Ovary (tissue), 9 donors: Measurements from ENCODE around the gene VKORC1. TPM values are rescaled to one million over a fixed set of nuclear protein-coding genes. Genes with fewer than 3 reads are reported as not detected.
A peak's percentile ranks its signal among the peaks of the same experiment; 100 is the strongest.

Experiments
- DNase-seq, 5 donors: peaks; one replicate each; pipeline ENCODE4 v3.0.0-alpha.2; 2019 to 2020
- H3K27ac ChIP-seq, 2 donors: fragments of 200-600 bp; one replicate each; pipeline versions ENCODE4 v1.5.1 to v1.8.0; 2019 to 2022
- H3K27me3 ChIP-seq: fragments of 200-600 bp; one replicate; pipeline ENCODE4 v1.8.0; 2022
- H3K36me3 ChIP-seq: fragments of 200-600 bp; sonication (generic); one replicate; pipeline ENCODE4 v1.5.1; 2019
- H3K4me1 ChIP-seq: one replicate; pipeline ENCODE4 v1.8.1; 2013; ENCODE audit warnings: mild to moderate bottlenecking, moderate library complexity; ENCODE audit not compliant: insufficient read depth
- H3K4me3 ChIP-seq: fragments of 200-600 bp; sonication (generic); one replicate; pipeline ENCODE4 v1.5.1; 2017
- H3K9me3 ChIP-seq, 2 donors: fragments of 200-600 bp in 1 of 2; sonication (generic) in 1 of 2; one replicate each; pipeline versions ENCODE4 v1.5.1 to v1.8.1; 2013 to 2019; ENCODE audit warnings: mild to moderate bottlenecking in 1 of 2, moderate library complexity in 1 of 2
- CTCF ChIP-seq, 3 donors: fragments of 450-650 bp in 2 of 3; fragments of 200-600 bp in 1 of 3; IDR thresholded peaks; one replicate each; pipeline versions ENCODE4 v1.5.1 to v1.8.0; 2016 to 2022; ENCODE audit warnings: antibody characterized with exemption in 3 of 3, mild to moderate bottlenecking in 1 of 3
- EP300 ChIP-seq: sonication (generic); formaldehyde crosslinking; IDR thresholded peaks from one replicate; pipeline ENCODE4 v1.6.1; 2017; ENCODE audit warnings: antibody characterized with exemption
- POLR2A ChIP-seq: fragments of 450-650 bp; IDR thresholded peaks from one replicate; pipeline ENCODE4 v1.6.1; 2017; ENCODE audit warnings: antibody characterized with exemption, mild to moderate bottlenecking, moderate library complexity
- WGBS, 3 donors: extraction: QIAGEN DNeasy Blood & Tissue Kit in 1 of 3; methylation state at CpG; one replicate each; pipeline versions ENCODE4 v1.1.5 to v1.1.7; 2013 to 2017; 5-methylcytosine and 5-hydroxymethylcytosine counted together
- intact Hi-C, 4 donors: fragments of 100-400 bp; cut with DNase I; formaldehyde crosslinking; loops; one replicate each; pipeline versions ENCODE4 v1.11.0 to v1.15.1; 2022 to 2023
- polyA plus RNA-seq, 2 donors: library from polyadenylated mRNA; stranded (reverse); fragments of 200-250 nt in 1 of 2; fragments of 350-450 nt in 1 of 2; fragmentation: Illumina TruSeq in 1 of 2; extraction: RNeasy Lipid Tissue Mini Kit (QIAGEN cat#74804) in 1 of 2; gene quantifications; one replicate each; pipeline ENCODE4 v1.2.3, GENCODE V29; 2013 to 2014
- total RNA-seq, 7 donors: library from RNA; depleted of rRNA in 2 of 7; stranded (reverse); fragments of >200 nt in 2 of 7; fragmentation: NEBNext Ultra II Directional in 3 of 7; extraction: Animal tissue kit (Norgen Biotek cat#: 25700) in 3 of 7; gene quantifications; one replicate each; pipeline versions ENCODE4 v1.1.0 to v1.2.4, GENCODE V29; 2016 to 2023
- donor health status: DM: no; HTN: no; CAD: no; lungs with moderate emphysema.
- donor health status: DM: no; HTN: no; CAD: no.
- donor health status: Bipolar disorder and iron deficiency.
- donor health status: DM: yes; HTN: yes; CAD: no.
- donor health status: DM: no; HTN: no; CAD: no.
- donor health status: DM: yes; HTN: yes; CAD: no.

VKORC1 gene
- total and polyA plus RNA-seq, 9 donors, result 72.1 to 141 (median 86.4) TPM

GRCh38 chr16:31076319-31076718 is 18.3 kb downstream of the VKORC1 start:
- intact Hi-C loops, result no loop called here
- H3K27me3 ChIP-seq, result no peaks in the 10 kb centered on the region
- no peak for TF ChIP-seq CTCF (IDR thresholded peaks at IDR 0.05)
- no peak for TF ChIP-seq EP300
- no peak for TF ChIP-seq POLR2A
- no peak for DNase-seq
- no peaks in the 10 kb centered on the region for H3K9me3 ChIP-seq
- H3K27ac ChIP-seq, result no peak overlapping the region
- WGBS, 3 donors, result 64 to 71% (median 65%) methylated on average over 16 of the region's 16 CpGs
- no peak overlapping the region for H3K4me3 ChIP-seq
- peaks cover 4% of the 10 kb centered on the region for H3K4me1 ChIP-seq
- no peaks in the 10 kb centered on the region for H3K36me3 ChIP-seq

- Histone ChIP-seq H3K9me3 (no peaks in the 10 kb centered on the region), H3K4me3 (peak overlapping the region; percentile 94), H3K27ac (peak overlapping the region in 1 of 2 donors; percentile 62), H3K36me3 (no peaks in the 10 kb centered on the region), H3K27me3 (no peaks in the 10 kb centered on the region), H3K4me1 (peaks cover 4% of the 10 kb centered on the region)
- no peak for DNase-seq
- TF ChIP-seq CTCF (IDR thresholded peaks at IDR 0.05) (no peak), EP300 (no peak), POLR2A (no peak)
- intact Hi-C loops, result no loop called here
- WGBS, 3 donors, result 1 to 2% (median 1%) methylated on average over 7 of the region's 7 CpGs
Observed at GRCh38 chr16:31074814-31075183, 19.8 kb downstream of the VKORC1 start.

- H3K27me3 ChIP-seq, result no peaks in the 10 kb centered on the region
- intact Hi-C loops, result no loop called here
- no peaks in the 10 kb centered on the region for H3K9me3 ChIP-seq
- H3K4me1 ChIP-seq, result peaks cover 4% of the 10 kb centered on the region
- H3K4me3 ChIP-seq, result peak within 1 kb of the TSS; percentile 94
- peak; percentile 96 to 98 (median 97) for DNase-seq
- 0% methylated on average over 48 of the region's 48 CpGs for WGBS, 3 donors
- H3K27ac ChIP-seq, result peak within 1 kb of the TSS; percentile 79 to 86
- H3K36me3 ChIP-seq, result no peaks in the 10 kb centered on the region
- TF ChIP-seq POLR2A (peak; percentile 65), EP300 (no peak), CTCF (IDR thresholded peaks at IDR 0.05) (no peak)
Observed at GRCh38 chr16:31073970-31074813, 20.4 kb downstream of the VKORC1 start, which contains the start of the genes ZNF646 and ZNF668. Gene ZNF646 (plus strand): TSS chr16:31074422. CDS start chr16:31076325, 1,903 bp downstream. Gene ZNF668 (minus strand): TSS chr16:31074240. CDS start chr16:31064459, 9,781 bp downstream.

- no peaks in the 10 kb centered on the region for H3K36me3 ChIP-seq
- H3K9me3 ChIP-seq, result no peaks in the 10 kb centered on the region
- H3K4me3 ChIP-seq, result peak overlapping the region; percentile 94
- intact Hi-C loops, result no loop called here
- peak; percentile 85 to 92 (median 87) for DNase-seq
- H3K4me1 ChIP-seq, result peaks cover 4% of the 10 kb centered on the region
- peak overlapping the region; percentile 79 to 86 for H3K27ac ChIP-seq
- H3K27me3 ChIP-seq, result no peaks in the 10 kb centered on the region
- TF ChIP-seq CTCF (IDR thresholded peaks at IDR 0.05) (peak in 1 of 3 donors; percentile 16), EP300 (no peak)
- WGBS, 3 donors, result 0% methylated on average over 67 to 83 of the region's 83 CpGs
Observed at GRCh38 chr16:31073142-31073969, 21.2 kb downstream of the VKORC1 start.
